ENCODE data around the gene HLF. TPM values are rescaled to one million over a fixed set of nuclear protein-coding genes. Genes with fewer than 3 reads are reported as not detected.

Gene HLF
- total RNA-seq, 1 experiment from 2014 or later, result 1.5 TPM

- no peaks in the 10 kb centered on the region for H3K4me1 ChIP-seq (ENCODE audit: control insufficient read depth in 1 of 2, insufficient read depth in 2 of 2, low read length in 2 of 2)
- no peak overlapping the region for H3K27ac ChIP-seq (ENCODE audit: low read depth, low read length)
- no peak for TF ChIP-seq YY1 (IDR thresholded peaks at IDR 0.05; ENCODE audit: extremely low read depth, insufficient replicate concordance, low read depth, low read length)
- no peak for TF ChIP-seq POLR2A (IDR thresholded peaks at IDR 0.05; ENCODE audit: borderline replicate concordance, extremely low read depth, insufficient read depth, insufficient read length)
- no peak for TF ChIP-seq TCF7L2 (IDR thresholded peaks at IDR 0.05; ENCODE audit: borderline replicate concordance, extremely low read depth, insufficient read depth, insufficient read length)
- peak; percentile 23; the same call in 1 of the 2 replicates for TF ChIP-seq CEBPB (IDR thresholded peaks at IDR 0.05; ENCODE audit: low read depth)
- no peak for TF ChIP-seq MAX (IDR thresholded peaks at IDR 0.05)
- no peak for TF ChIP-seq EZH2 (IDR thresholded peaks at IDR 0.05)
- peak; percentile 85 for TF ChIP-seq RAD21 (IDR thresholded peaks at IDR 0.05; ENCODE audit: low read depth)
- TF ChIP-seq JUND (IDR thresholded peaks at IDR 0.05), result no peak
- TF ChIP-seq ZFX (IDR thresholded peaks at IDR 0.05), result no peak
- TF ChIP-seq SRF (IDR thresholded peaks at IDR 0.05; ENCODE audit: low read depth), result no peak
- no peak for TF ChIP-seq EGR1 (IDR thresholded peaks at IDR 0.05; ENCODE audit: low read depth)
- TF ChIP-seq SP1 (IDR thresholded peaks at IDR 0.05; ENCODE audit: low read depth), result no peak; the same call in 1 of the 2 replicates
- no peak for TF ChIP-seq EZH2phosphoT487 (IDR thresholded peaks at IDR 0.05; ENCODE audit: borderline replicate concordance)
- TF ChIP-seq CTCF (IDR thresholded peaks at IDR 0.05 in 2 of 3, conservative IDR thresholded peaks at IDR 0.05 in 1 of 3; ENCODE audit: borderline replicate concordance in 1 of 3, insufficient read depth in 1 of 3, low read depth in 2 of 3, low read length in 2 of 3), result peak; percentile 82 to 98 (median 91)
- TF ChIP-seq ZBTB33 (IDR thresholded peaks at IDR 0.05; ENCODE audit: extremely low read depth, insufficient replicate concordance, low read length), result no peak
- TF ChIP-seq REST (IDR thresholded peaks at IDR 0.05; ENCODE audit: low read depth), result no peak
- no peak for TF ChIP-seq CBX3 (IDR thresholded peaks at IDR 0.05; ENCODE audit: low read depth)
- peak overlapping the region; percentile 9; the same call in 1 of the 2 replicates for H3K4me2 ChIP-seq (ENCODE audit: low read length)
- no peaks in the 10 kb centered on the region for H3K79me2 ChIP-seq (ENCODE audit: insufficient read depth, low read length)
- no peaks in the 10 kb centered on the region for H4K20me1 ChIP-seq (ENCODE audit: insufficient read depth)
- H2AFZ ChIP-seq (ENCODE audit: low read depth, low read length, poor library complexity, severe bottlenecking), result peak overlapping the region; percentile 83
- ChIA-PET POLR2A (interaction anchor here (1.4 kb wide), 1 partner anchor 356 kb away, joined by 3 read pairs; no protein-coding TSS in a partner anchor), CTCF (interaction anchor here (0.7 to 4.0 kb wide), 13 partner anchors 8 to 359 kb away, joined by 3 to 67 read pairs (median 3); no protein-coding TSS in a partner anchor), RAD21 (ENCODE audit: low non-redundant PET in 1 of 2, low total read pairs in 2 of 2, uncharacterized antibody in 2 of 2, unreplicated experiment in 2 of 2) (interaction anchor here (1.0 to 1.3 kb wide), 2 partner anchors 166 to 357 kb away, joined by 4 read pairs; no protein-coding TSS in a partner anchor)
- H3K4me3 ChIP-seq (replicated peaks in 1 of 2; ENCODE audit: low read depth in 1 of 2, low read length in 2 of 2), result no peak overlapping the region
- no peaks in the 10 kb centered on the region for H3K27me3 ChIP-seq (ENCODE audit: insufficient read depth, low read length)
- no TSS peak for BruUV-seq (replicated peaks)
- intact Hi-C loops (cut with micrococcal nuclease), result loop anchor here (1.0 kb wide), 2 partner anchors 295 to 356 kb away; no protein-coding TSS in a partner anchor
- ATAC-seq, result peak; percentile 91
- DNase-seq (ENCODE audit: low read depth, low spot score), result peak; percentile 42
- no peaks in the 10 kb centered on the region for H3K36me3 ChIP-seq (ENCODE audit: control insufficient read depth in 1 of 2, insufficient read depth in 2 of 2, low read length in 2 of 2)
- no peaks in the 10 kb centered on the region for H3K9me2 ChIP-seq (ENCODE audit: insufficient read depth)
- H3K9me3 ChIP-seq (ENCODE audit: control insufficient read depth in 1 of 2, insufficient read depth in 1 of 2, low read depth in 1 of 2, low read length in 2 of 2), result no peaks in the 10 kb centered on the region
- H3K9ac ChIP-seq (ENCODE audit: low read length), result no peak overlapping the region
Observed at GRCh38 chr17:55348749-55349354, 84.1 kb downstream of the HLF start.

Measured in HCT116 (cell line).